ENCODE measurements around the gene HS1BP3.

The HS1BP3 gene, protein sequence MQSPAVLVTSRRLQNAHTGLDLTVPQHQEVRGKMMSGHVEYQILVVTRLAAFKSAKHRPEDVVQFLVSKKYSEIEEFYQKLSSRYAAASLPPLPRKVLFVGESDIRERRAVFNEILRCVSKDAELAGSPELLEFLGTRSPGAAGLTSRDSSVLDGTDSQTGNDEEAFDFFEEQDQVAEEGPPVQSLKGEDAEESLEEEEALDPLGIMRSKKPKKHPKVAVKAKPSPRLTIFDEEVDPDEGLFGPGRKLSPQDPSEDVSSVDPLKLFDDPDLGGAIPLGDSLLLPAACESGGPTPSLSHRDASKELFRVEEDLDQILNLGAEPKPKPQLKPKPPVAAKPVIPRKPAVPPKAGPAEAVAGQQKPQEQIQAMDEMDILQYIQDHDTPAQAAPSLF

DNA sequence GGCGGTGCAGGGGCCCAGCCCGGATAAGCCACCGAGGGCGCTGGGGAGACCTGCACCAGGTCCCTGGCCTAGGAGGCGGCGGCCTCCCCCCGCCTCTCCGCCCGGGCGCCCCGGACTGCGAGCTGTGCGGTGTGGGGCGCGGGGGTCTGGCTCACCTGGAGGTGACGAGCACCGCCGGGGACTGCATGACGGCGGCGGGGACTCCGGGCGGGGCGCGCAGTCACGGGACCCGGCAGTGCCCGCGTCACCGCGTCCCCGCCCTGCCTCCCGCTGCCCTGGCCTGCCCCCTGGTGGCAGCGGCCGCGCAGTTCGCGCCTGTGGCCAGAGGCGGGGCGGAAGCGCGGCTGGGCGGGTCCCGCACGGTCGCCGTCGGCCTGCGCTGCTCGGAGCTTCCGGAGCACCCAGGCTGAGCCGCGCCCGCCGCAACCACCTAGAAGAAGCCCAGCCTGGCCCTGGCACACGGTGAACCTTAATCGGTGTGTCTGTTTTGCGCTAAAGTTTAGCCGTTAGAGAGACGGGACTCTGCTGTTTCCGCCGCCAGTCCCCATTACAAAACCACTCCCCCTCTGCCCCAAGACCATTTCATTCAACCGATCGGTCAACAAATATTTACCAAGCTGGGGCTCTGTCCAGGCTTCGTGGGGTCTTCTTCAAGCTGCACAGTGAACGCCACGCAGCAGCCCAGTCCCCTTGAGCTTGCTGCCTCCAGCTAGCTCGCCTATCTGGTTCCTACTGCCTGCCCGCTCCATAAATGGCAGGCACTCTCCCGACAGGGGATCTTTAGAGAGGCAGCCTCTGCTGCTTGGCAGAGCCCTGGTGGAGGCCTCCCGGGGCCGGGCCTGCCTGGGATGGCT lies at the start of gene HS1BP3:
Gene HS1BP3 (minus strand): TSS at position 222 of the 854 bp plus-strand sequence. CDS start 35 bp downstream, at position 187.
- TF ChIP-seq, protein P1, sequence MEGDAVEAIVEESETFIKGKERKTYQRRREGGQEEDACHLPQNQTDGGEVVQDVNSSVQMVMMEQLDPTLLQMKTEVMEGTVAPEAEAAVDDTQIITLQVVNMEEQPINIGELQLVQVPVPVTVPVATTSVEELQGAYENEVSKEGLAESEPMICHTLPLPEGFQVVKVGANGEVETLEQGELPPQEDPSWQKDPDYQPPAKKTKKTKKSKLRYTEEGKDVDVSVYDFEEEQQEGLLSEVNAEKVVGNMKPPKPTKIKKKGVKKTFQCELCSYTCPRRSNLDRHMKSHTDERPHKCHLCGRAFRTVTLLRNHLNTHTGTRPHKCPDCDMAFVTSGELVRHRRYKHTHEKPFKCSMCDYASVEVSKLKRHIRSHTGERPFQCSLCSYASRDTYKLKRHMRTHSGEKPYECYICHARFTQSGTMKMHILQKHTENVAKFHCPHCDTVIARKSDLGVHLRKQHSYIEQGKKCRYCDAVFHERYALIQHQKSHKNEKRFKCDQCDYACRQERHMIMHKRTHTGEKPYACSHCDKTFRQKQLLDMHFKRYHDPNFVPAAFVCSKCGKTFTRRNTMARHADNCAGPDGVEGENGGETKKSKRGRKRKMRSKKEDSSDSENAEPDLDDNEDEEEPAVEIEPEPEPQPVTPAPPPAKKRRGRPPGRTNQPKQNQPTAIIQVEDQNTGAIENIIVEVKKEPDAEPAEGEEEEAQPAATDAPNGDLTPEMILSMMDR (conservative IDR thresholded peaks at IDR 0.05; ENCODE audit: low read depth, low read length) = peak; percentile 53
- peak within 1 kb of the TSS; percentile 94 for H3K4me3 ChIP-seq (ENCODE audit: low read depth, low read length)
- DNase-seq (ENCODE audit: low read depth) = peak; percentile 76

DNA sequence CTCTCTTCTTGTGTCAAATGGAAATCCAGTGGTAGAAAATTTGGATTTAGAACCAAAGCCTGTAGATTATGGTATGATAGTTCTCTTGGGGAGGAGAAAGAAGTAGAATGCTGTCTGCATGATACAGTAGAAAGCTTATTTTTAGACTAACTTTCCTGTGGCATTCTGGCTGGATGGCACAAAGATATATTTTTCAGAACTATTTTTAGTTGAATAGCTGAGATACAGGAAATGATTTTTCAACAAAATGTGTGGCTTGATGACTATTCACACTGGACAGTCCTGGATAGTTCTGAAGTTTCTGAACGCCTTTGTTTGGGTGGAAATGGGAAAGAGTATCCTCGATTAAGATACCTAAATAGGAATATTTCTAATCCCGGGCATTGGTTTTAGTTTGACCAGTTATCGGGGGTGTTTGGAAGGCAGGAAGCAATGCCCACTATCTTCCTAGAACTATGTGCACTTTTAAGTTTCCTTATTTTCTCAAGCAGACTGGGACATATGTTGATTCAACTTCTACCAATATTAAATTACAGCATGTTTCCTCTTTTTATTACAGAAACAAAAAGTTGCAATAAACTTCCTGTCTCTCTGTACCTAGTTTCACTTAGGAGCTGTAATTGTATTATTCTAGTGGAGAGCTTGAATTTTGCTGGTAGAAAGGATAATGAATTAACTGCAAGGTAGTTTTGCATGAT lies 48.2 kb upstream of the HS1BP3 start:
- TF ChIP-seq, protein P1 (conservative IDR thresholded peaks at IDR 0.05; ENCODE audit: low read depth, low read length) = no peak
- H3K4me3 ChIP-seq (ENCODE audit: low read depth, low read length) = no peak overlapping the region
- DNase-seq (ENCODE audit: low read depth) = no peak

DNA sequence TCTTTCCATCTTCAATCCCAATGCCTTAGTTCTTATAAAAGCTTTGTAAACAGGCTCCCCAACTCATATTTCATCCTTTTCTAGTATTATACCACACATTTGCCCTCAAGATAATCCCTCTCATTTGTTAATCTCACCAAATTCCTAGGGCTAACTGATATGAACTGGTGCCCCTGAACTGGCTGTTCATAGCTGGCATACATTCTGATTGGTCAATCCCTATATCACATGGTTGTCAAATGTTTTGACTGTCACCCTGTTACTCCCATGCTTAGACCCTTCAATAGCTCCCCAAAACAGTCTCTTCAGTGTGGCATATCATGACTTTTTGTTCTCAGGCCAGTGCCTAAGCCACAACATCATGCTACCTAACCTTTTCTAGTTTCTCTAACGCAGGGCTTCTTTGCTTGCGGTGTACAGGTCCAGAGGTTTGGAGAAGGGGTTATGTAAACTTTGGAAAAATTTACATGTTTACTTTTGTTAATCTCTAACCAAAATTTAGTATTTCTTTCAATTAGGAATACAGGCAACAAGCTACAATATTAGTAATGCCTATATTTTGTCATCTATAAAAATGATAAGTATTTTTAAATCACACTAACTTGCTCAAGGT lies 46.5 kb upstream of the HS1BP3 start:
- TF ChIP-seq, protein P1 (conservative IDR thresholded peaks at IDR 0.05; ENCODE audit: low read depth, low read length) = no peak

DNA sequence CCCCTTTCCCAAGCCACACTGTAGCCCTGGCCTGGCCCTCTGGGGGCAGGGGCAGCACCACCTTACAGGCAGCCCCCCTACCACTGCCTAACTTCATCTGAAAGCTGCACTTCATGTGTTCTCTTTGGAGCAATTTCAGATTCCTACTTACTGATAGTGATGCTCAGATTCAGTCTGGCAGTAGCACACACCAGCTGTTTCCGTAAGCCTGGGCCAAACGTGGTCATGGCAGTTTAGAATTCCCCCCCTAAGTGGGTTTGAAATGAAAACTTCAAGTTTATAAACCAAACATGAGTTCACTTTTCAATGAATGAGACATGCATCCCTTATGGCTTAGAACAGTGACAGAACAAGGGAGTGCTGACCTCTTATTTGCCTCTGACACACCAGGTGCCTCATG lies 45.5 kb upstream of the HS1BP3 start:
- no peak for DNase-seq (ENCODE audit: low read depth)
- TF ChIP-seq, protein P1 (conservative IDR thresholded peaks at IDR 0.05; ENCODE audit: low read depth, low read length) = no peak
- no peak overlapping the region for H3K4me3 ChIP-seq (ENCODE audit: low read depth, low read length)

More for the DNA sequence above, 46.5 kb upstream of the HS1BP3 start:
- DNase-seq (ENCODE audit: low read depth) = no peak
- no peak overlapping the region for H3K4me3 ChIP-seq (ENCODE audit: low read depth, low read length)

DNA sequence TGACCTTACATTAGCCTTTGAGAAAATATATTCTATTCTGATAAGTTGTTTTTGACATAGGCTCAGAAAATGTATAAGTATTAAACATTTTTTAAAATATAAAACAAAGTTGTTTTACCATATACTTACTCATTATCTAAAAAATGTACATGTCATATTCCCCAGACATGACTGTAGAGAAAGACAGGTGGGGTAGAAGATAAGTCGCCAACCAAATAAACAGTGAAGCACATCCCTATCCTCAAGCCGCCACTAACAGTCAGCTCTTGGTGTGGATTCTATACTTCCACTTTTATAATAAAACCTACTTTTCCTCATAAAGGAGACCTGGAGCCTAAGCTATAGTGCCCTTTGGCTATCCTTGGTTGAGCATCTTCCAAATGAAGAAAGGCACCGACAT lies 42.4 kb upstream of the HS1BP3 start:
- H3K4me3 ChIP-seq (ENCODE audit: low read depth, low read length) = no peak overlapping the region
- DNase-seq (ENCODE audit: low read depth) = no peak
- TF ChIP-seq, protein P1 (conservative IDR thresholded peaks at IDR 0.05; ENCODE audit: low read depth, low read length) = no peak

DNA sequence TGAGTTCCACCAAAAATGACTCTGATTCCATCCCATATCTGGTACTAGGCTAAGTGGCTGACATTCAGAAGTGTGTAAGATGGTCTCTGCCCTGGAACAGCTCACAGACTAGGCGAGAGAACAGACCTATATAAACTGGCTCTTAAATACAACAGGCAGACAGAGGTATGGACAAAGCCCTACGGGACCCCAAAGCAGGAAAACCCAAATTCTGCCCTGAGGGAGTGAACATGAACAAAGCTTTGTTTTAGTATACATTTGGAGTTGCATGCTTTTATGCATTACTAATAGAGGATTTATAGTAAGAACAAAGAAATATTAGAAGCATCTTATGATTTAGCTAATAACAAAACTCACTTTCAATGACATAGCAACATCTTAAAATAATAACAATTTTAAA lies 41.2 kb upstream of the HS1BP3 start:
- TF ChIP-seq, protein P1 (conservative IDR thresholded peaks at IDR 0.05; ENCODE audit: low read depth, low read length) = no peak
- no peak for DNase-seq (ENCODE audit: low read depth)
- no peak overlapping the region for H3K4me3 ChIP-seq (ENCODE audit: low read depth, low read length)

Measured in choroid plexus epithelial cell (primary cell).